ENCODE measurements around the gene FOXO1. TPM values are rescaled to one million over a fixed set of nuclear protein-coding genes. Genes with fewer than 3 reads are reported as not detected.

Gene FOXO1
- total and polyA plus RNA-seq, 9 of the 15 experiments (the other 6 are each of a cell fraction or from before 2014, with no cell fraction given), result 0.04 to 0.73 (median 0.20) TPM

GRCh38 chr13:40570930-40571329, 95.5 kb downstream of the FOXO1 start:
- ATAC-seq, result no peak
- FAIRE-seq, result no peak
- Histone ChIP-seq H3K79me2 (ENCODE audit: control insufficient read depth, insufficient read depth, low read length) (no peaks in the 10 kb centered on the region), H4K20me1 (replicated peaks; ENCODE audit: control insufficient read depth, insufficient read depth, low read length) (no peaks in the 10 kb centered on the region), H3K9me3 (replicated peaks; ENCODE audit: control insufficient read depth, insufficient read depth, low read depth, low read length) (no peaks in the 10 kb centered on the region), H3K9me1 (ENCODE audit: control insufficient read depth, insufficient read depth, low read length) (no peaks in the 10 kb centered on the region), H3K4me1 (replicated peaks in 1 of 2; ENCODE audit: control insufficient read depth in 2 of 2, insufficient read depth in 2 of 2, low read length in 2 of 2) (no peaks in the 10 kb centered on the region), H3K27ac (ENCODE audit: extremely low read depth, low read depth, low read length) (no peak overlapping the region), H3K4me2 (ENCODE audit: insufficient read depth, low read length) (no peak overlapping the region), H3K4me3 (no peak overlapping the region), H2AFZ (ENCODE audit: low read depth, low read length) (no peak overlapping the region), H3K27me3 (ENCODE audit: control insufficient read depth in 2 of 2, insufficient read depth in 2 of 2, low read length in 2 of 2) (peaks cover 0 to 10% of the 10 kb centered on the region in 2 experiments; a peak in 2 of 5 replicates), H3K9ac (ENCODE audit: insufficient read depth in 1 of 2, low read depth in 2 of 2, low read length in 2 of 2) (no peak overlapping the region), H3K36me3 (ENCODE audit: control insufficient read depth, insufficient read depth, low read length) (no peaks in the 10 kb centered on the region)
- intact Hi-C loops (cut with micrococcal nuclease) (no loop called here), in situ Hi-C loops (cut with MboI) (no loop called here)
- 0% methylated on average over 2 of the region's 4 CpGs for WGBS (ENCODE audit: insufficient coverage, low coverage, missing lambda C conversion rate)
- TF ChIP-seq BDP1 (IDR thresholded peaks at IDR 0.05; ENCODE audit: insufficient read depth, insufficient read length) (no peak), SMARCA4 (IDR thresholded peaks at IDR 0.05) (no peak), ZFP1 (CRISPR knock-in tag; IDR thresholded peaks at IDR 0.05) (no peak), ZNF165 (CRISPR knock-in tag; IDR thresholded peaks at IDR 0.05; ENCODE audit: borderline replicate concordance) (no peak), DMBX1 (CRISPR knock-in tag; IDR thresholded peaks at IDR 0.05; ENCODE audit: borderline replicate concordance) (no peak), CBX3 (IDR thresholded peaks at IDR 0.05; ENCODE audit: borderline replicate concordance in 1 of 2, low read length in 2 of 2) (no peak), ZNF699 (CRISPR knock-in tag; IDR thresholded peaks at IDR 0.05; ENCODE audit: insufficient replicate concordance) (no peak), EWSR1 (IDR thresholded peaks at IDR 0.05; ENCODE audit: borderline replicate concordance, low read depth, partially characterized antibody) (no peak), NR2F6 (CRISPR knock-in tag; IDR thresholded peaks at IDR 0.05) (no peak), TRIM25 (IDR thresholded peaks at IDR 0.05; ENCODE audit: borderline replicate concordance) (no peak), SOX6 (IDR thresholded peaks at IDR 0.05) (no peak), SMARCE1 (IDR thresholded peaks at IDR 0.05) (no peak), PPARD (CRISPR knock-in tag; IDR thresholded peaks at IDR 0.05) (no peak), RFX5 (IDR thresholded peaks at IDR 0.05; ENCODE audit: low read depth, low read length) (no peak), CREB5 (CRISPR knock-in tag; IDR thresholded peaks at IDR 0.05) (no peak), MBD2 (IDR thresholded peaks at IDR 0.05; ENCODE audit: borderline replicate concordance, low read depth) (no peak), RBM17 (IDR thresholded peaks at IDR 0.05; ENCODE audit: borderline replicate concordance, low read depth, low read length) (no peak), NEUROD1 (IDR thresholded peaks at IDR 0.05; ENCODE audit: borderline replicate concordance, low read depth, low read length, partially characterized antibody) (no peak), POLR2AphosphoS2 (IDR thresholded peaks at IDR 0.05; ENCODE audit: low read length) (no peak), ZNF655 (CRISPR knock-in tag; IDR thresholded peaks at IDR 0.05) (no peak)
- ChIA-PET POLR2A (no interaction called here), CTCF (ENCODE audit: low intra/inter-chr PET ratio) (no interaction called here)
- no TSS peak for BruUV-seq (replicated peaks)
- DNase-seq (ENCODE audit: extremely low read depth in 1 of 4, low spot score in 3 of 4), result no peak
